ENCODE data around the gene AASDHPPT.

DNA sequence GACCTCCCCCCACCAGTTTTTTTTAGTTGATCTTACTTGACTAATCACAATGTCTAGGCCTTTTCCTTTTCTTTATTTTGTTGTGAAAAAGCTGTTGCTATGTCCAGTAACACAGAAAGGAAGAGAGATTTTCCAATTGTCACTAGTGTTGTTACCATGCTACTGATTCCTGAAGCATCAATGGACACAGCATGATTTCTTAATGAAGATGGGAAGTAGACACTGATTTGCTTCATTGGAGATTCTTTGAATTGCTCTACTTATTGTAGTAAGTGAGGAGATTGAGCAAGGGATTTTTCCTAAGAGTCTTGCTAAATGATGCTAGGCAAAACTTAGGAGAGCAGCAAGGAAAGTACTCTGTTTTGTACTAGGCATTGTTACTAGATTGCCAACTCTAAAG lies 4.6 kb downstream of the AASDHPPT start:
- TF ChIP-seq, protein P1, sequence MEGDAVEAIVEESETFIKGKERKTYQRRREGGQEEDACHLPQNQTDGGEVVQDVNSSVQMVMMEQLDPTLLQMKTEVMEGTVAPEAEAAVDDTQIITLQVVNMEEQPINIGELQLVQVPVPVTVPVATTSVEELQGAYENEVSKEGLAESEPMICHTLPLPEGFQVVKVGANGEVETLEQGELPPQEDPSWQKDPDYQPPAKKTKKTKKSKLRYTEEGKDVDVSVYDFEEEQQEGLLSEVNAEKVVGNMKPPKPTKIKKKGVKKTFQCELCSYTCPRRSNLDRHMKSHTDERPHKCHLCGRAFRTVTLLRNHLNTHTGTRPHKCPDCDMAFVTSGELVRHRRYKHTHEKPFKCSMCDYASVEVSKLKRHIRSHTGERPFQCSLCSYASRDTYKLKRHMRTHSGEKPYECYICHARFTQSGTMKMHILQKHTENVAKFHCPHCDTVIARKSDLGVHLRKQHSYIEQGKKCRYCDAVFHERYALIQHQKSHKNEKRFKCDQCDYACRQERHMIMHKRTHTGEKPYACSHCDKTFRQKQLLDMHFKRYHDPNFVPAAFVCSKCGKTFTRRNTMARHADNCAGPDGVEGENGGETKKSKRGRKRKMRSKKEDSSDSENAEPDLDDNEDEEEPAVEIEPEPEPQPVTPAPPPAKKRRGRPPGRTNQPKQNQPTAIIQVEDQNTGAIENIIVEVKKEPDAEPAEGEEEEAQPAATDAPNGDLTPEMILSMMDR (IDR thresholded peaks at IDR 0.05), result no peak
- TF ChIP-seq POLR2A (IDR thresholded peaks at IDR 0.05) (no peak), POLR2AphosphoS5 (IDR thresholded peaks at IDR 0.05) (no peak)

All from breast epithelium (tissue), 3 donors.